GM19324 (cell line): ENCODE data around the gene HSPA6.
"Not testable (repeated sequence)": the region's sequence is repeated elsewhere in the genome, so short reads cannot be mapped to it uniquely, and the experiment has no call there.

ENCODE experiments used
- ATAC-seq: cut with Tn5 transposase; IDR thresholded peaks from one replicate; pipeline ENCODE4 v1.9.1; 2021; ENCODE audit warnings: mild to moderate bottlenecking, moderate library complexity; ENCODE audit not compliant: unreplicated experiment, low FRiP score

Gene HSPA6

DNA sequence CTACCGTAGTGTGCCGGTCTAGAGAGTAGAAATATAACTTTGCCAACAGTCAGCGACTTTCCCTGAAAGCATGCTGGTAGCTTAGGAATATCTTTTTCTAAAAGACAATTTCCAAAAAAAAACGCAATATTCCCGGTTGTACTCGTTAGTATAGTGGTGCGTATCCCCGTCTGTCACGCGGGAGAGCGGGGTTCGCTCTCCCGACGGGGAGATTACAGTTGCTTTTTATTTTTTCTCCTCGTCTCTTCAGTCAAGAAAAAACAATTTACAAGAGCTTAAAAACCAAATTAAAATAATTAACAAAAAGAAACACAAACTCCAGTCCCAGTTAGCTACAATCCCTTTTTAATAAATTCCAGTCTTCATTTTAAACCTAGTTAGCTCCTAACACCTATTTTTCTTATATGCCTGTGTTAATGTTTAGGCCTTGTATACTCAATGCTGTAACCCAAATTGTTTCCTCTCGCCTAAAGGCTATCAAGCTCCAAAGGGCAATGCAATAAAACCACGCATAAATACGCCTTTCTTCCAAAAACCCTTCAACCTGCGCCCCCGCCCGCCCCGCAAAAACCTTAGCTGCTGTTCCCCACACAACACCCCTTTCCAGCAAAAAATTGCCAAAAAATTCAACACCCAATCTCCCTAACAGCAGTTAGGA is 7.8 kb downstream of the HSPA6 start:
- ATAC-seq, result no peak

DNA sequence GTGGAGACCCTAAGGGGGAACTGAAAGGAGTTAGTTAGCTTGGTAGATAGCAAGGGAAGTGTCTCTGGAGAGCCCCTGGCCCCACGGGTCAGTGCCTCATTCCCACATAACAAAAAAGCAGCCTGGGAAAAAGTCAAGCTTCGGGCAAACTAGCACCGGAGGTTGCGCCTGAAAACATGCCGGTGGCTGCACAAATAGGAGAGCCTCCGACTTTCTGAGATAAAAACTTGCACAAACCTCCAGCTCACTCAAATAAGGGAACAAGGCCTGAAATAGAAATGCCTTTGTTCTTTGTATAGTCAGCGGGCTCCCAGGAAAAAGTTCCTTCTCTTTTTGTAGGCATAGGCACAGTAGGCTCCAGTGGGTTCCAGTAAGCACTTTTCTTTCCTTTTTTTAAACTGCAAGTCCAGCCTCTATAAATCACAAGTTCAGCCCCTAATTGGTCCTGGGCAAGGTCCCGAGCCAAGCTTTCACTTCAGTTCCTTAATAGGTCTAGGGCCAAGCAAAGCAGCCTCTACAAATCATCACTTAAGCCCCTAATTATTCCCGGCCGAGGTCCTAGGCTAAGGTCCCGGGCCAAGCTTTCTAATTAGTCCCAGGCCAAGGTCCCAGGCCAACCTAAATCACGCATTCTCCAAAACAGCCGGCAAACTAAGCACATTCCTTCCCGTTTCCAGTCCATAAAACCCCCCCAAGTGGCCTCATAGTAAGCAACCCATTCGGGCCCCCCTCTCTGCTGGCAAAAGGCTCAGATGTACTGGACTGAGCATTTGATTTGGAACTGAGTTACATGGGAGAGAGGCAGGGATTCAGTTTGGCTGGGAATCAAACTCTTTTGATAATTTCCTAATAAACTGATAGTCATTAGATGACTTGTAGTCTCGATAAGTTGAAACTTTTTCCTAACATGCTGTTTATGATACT is 8.6 kb downstream of the HSPA6 start:
- ATAC-seq, result not testable (repeated sequence)

DNA sequence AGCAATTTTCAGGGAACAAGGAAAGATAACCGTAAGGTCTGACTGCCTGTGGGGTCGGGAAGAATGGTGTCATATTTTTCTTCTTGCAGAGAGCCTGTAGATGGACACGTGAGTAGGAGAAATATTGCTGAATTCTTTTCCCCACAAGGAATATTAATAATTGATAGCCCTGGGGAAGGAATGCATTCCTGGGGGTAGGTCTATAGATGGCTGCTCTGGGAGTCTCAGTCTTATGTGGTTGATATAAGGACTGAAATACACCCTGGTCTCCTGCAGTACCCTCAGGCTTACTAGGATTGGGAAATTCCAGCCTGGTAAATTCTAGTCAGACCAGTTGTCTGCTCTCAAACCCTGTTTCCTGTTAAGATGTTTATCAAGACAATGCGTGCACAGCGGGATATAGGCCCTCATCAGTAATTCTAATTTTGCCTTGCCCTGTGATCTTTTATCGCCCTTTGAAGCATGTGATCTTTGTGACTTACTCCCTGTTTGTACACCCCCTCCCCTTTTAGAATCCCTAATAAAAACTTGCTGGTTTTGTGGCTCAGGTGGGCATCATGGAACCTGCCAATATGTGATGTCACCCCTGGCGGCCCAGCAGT is 12.8 kb downstream of the HSPA6 start:
- not testable (repeated sequence) for ATAC-seq

DNA sequence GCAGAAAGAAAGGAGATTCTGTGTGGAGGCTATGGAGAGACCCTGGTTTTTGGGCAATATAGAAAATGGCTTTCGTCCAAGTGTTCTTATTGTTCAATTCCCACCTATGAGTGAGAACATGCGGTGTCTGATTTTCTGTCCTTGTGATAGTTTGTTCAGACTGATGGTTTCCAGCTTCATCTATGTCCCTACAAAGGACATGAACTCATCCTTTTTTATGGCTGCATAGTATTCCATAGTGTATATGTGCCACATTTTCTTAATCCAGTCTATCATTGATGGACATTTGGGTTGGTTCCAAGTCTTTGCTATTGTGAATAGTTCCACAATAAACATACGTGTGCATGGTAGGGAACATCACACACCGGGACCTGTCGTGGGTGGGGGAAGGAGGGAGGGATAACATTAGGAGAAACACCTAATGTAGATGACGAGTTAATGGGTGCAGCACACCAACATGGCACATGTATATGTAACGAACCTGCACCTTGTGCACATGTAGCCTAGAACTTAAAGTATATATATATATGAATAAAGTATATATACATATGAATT is 14.7 kb downstream of the HSPA6 start:
- ATAC-seq, result not testable (repeated sequence)

DNA sequence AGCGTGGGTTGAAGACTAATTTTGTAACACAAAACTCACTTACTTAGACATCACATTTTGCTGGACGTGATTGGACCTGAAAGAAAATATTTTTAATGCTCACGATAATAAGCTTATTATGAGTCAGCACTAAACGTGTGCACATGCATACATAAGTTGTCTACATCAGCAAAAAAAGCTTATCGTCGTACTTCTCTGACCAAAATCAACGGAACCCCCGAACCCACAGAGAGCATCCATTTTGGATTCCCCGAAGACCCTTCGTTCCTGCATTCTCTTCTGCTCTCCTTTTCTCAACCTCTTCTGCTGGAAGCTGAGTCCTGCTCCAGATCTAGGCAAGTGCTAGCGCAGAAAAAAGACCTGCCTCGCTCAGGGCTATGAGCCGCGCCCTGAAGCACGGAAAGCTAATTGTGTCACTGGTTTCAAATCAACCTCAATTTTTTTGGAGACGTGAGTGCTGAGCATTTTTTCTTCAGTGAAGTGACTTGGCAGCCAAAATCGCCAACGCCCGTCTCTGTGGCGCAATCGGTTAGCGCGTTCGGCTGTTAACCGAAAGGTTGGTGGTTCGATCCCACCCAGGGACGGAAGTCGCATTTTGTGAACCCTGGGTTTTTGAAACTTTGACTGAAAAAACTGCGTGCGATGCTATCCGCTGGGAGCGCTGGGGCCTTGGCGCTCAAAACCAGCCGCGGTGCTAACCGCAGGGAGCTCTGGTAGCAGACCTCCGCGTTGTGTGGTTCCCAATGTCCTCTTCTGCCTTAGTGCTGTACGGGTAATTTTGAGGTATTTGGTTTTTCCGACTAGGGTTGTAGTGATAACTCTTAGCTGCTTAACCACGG is 15.6 kb downstream of the HSPA6 start:
- peak; percentile 68 for ATAC-seq

DNA sequence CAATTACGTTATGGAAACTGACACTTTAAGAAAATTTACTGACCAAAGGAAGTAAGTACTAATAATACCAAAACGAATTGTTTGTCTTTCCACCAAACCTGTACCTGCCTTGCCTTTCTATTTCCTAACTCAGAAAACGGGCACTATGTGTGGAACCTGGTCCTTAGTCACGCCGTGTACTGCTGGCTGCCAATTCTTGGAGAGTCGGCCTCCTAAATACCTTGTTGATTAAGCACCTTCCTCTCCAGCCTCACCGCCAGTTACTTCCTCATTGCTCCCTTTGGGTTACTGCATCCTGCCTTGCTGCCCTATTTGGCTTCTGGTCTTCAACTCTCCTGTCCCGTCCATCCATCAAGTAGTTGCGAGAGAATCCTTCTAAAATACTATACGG is 16.2 kb downstream of the HSPA6 start:
- not testable (repeated sequence) for ATAC-seq

DNA sequence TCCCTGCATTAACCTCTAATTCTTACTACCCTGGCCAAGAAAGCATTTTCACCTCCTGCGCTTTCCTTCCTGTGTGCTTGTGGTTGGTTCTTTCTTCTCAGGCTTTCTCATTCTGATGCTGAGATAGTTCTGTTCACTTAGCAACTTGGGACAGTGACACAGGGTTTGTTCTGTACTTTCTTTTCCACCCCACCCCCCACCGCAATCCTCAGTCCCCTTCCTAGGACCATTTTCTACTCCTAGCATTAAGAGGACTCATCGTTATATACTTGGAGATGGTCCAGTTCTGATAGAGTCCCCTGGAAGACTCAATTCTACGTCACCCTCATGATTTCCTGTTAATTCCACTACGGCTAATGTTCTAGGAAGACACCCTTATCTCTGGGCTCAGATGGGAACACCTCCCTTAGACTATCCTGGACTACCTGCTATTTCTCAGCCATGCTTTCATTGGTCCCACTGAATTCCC is 17.8 kb downstream of the HSPA6 start:
- not testable (repeated sequence) for ATAC-seq

DNA sequence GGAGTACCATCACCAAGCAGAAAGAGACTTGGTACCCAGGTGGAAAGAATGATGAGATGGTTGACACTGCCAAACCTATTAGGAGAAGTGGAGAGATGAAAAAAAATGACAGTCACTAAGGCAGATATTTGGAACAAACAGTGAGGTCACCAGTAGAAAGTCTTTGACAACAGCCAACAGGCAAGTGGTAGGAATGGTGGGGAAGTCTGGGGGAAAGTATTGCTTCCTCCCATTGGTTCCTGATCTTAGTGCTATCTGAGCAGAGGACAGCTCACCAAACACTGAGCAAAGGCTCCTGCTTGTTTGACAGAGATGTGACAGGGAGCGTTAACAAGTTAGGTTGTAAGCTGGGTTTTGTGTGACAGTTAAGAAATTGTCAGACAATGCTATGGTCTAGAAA is 18.8 kb downstream of the HSPA6 start:
- ATAC-seq, result not testable (repeated sequence)

DNA sequence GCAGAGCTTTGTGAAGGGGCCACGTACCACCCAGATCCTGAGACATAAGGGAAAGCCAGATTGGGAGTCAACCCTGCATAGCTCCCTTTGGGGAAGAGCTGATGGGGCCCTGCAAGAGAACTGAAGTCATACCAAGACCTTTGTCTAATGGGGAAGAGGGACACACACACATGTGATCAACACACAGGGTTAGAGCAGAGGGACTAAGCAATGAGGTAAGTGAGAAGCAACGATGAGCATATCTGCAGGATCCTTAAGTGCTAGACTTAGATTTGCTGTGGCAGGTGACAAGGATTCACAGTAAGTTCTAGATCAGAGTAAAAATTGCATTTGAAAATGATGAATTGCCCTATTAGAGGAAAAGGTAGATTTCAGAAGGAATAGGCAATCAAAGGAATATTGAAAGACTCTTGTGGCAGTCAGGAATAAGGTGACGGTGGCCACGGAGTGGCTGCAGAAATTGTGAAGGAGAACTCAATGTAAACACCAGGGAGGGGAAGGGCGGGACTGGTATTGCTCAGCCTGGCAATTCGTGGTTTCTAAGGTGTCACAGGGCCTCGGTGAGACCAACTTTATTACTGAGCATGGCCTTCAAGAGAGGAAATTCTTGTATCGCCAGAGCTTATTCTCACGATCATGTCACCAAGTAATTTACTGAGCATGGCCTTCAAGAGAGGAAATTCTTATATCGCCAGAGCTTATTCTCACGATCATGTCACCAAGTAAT is 20.8 kb downstream of the HSPA6 start:
- ATAC-seq, result not testable (repeated sequence)

DNA sequence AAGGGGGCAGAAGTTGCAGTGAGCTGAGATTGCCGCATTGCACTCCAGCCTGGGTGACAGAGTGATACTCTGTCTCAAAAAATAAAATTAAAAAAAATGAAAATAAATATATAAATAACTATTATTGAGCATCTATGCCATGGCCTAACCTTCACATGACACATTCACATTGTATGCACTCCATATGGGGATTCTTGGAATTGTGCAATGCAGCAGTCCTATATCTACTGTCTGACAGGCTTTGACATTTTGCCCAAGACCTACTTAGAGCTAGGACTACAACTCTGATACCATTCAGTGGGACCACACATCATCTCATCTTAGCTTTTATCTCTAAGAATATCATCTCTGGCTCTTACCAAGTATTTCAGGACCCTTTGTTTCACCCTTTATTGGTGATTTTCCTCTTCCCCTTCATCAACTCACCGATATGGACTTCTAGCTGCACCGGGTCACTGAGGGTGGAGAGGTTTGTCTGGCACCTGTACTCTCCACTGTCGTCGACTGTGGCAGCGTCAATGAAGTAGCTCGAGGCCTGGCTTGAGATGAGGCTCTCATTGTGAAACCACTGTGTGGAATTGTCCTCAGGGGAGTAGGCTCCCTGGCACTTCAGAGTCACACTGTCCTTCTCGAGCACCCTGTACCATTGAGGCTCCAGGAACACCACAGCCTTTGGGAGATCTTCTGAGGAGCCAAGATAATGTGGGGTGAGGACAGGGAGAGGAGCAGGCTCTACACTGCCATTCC is 23.8 kb downstream of the HSPA6 start:
- not testable (repeated sequence) for ATAC-seq

DNA sequence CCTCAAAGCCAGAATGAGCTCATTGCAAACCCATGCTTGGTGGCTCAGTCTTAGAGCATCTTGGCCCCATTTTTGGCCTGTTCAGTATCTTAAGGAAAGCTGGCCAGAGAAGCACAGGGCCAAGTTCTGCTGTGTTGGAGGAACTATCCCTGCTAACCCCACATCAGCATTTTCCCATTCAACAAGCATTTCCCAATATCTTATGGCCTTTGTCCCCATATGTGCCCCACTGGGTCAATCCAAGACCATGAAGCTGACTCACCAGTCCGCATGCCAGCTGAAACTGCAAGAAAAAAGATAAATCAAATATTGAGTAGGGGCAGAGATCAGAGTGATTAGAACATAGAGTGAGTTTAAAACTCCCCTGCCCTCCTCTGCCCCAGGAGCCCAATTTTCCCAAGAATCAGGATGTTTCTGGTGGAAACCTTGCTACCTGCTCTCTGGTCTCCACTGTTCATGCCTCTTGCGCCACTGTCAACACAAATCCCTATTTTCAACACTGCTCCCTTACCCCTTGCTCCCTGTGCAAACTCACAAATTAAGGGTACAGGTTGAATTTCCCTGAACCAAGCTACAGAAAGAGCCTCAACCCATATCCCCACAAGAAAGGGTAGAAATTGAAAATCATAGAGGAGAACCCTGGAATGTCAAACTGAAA is 24.5 kb downstream of the HSPA6 start:
- not testable (repeated sequence) for ATAC-seq

DNA sequence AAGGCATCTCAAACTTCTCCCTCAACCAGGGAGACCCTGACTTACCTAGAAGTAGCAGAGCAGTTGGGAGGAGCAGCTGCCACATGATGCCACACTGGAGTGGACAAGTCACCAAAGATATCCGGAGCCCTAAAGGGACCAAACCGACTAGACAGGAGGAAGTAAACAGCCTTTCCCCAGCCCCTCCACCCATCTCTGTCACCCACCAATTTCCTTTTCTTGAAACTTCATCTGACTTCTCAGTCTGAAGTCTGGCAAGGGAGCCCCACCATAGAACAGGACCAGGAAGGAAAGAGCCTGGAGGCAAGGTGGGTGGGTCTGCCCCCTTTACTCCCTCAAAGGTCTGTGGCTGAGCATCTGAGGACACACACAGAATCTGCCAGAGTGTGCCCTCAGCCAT is 25.3 kb downstream of the HSPA6 start, which contains the start of gene FCGR3A:
Gene FCGR3A, minus strand, starts transcription at position 167 of the 400 bp plus-strand sequence. Its CDS starts 82 bp downstream, at position 85.
- ATAC-seq, result no peak

DNA sequence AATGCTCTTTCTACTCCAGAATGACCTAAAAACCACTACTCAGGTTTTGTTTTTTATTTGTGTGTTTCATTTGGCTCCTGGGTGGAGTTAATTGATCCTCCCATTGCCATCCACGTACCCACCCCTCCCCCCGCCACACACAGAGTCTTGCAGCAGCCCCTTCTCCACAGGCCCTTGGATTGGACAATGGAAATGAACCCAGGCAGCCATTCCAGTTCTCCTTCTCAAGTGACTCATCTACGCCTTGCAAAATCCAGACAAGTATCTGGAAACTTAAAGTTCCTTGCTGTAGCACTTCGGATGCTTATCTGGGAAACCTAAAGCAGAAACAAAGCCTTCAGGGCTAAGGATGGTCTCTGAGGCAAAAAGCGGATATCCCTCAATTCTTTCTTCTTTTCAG is 26.6 kb downstream of the HSPA6 start:
- ATAC-seq, result not testable (repeated sequence)

DNA sequence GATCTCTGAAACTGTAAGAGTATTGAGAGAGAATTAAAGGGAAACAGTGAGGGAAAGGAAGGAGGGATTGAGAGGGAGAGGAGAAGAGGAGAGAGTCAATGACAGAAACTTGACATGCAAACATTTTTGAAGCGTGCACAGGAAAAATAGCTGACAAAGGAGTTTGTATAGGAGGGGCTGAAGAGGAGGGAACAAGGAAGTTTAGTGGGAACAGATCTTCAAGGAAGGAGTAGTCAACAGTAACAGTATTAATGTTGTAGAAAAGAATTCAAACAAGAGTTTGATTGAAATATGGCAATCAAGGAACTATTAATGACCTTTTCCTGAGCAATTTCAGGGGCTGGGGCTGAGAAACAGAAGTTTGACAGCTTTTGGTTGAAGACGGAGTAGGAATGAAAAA is 29.3 kb downstream of the HSPA6 start:
- ATAC-seq, result not testable (repeated sequence)

DNA sequence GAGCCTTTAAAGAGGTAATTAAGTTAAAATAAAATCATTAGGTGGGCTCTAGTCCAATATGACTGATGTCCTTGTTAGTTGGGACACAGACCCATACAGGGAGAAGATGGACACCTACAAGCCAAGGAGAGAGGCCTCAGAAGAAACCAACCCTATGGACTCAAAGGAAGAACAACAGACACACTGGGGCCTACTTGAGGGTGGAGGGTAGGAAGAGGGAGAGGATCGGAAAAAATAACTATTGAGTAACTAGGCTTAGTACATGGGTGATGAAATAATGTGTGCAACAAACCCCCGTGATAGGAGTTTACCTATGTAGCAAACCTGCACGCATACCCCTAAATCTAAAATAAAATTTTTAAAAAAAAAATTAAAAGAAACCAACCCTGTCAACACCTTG is 30.0 kb downstream of the HSPA6 start:
- not testable (repeated sequence) for ATAC-seq

DNA sequence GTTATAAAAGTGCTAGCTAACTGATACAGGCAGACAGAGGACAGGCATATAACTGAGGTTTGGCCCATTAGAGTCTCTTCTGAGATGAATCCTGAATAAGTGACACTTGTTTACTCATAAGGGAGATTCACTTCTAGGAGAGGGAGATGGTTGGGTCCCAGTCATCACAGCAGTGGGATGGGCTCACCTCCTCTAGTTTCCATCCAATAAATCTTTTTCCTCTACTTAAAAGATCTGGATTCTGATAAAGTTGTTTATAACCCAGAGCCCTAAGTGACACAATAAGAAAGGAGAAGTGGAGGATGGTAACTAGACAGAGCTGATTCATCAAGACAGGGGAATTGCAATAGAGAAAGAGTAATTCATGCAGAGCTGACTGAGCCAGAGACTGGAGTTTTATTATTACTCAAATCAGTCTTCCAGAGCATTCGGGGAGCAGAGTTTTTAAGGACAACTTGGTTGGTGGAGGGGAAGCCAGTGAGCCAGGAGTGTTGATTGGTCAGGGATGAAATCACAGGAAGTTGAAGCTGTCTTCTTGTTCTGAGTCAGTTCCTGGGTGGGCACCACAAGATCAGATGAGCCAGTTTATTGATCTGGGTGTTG is 30.6 kb downstream of the HSPA6 start:
- not testable (repeated sequence) for ATAC-seq

DNA sequence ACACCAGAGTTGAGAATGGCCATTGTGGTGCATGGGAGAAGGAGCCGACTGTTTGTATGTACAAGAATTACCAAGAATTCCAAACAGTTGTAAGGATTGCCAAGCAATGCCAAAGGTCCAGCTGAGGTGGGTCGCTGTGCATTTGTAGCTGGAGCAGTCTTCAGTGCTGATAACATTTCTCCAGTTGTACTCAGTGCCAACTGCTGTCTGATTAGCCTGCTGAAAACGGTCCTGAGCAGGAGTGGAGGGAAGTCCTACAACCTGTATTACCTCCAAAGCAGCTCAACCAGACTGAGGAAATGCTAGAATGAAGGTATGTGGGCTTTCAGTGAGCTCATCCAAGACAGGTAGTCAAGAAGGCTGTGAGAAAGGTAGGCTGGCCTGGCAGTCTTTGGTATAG is 31.8 kb downstream of the HSPA6 start:
- ATAC-seq, result not testable (repeated sequence)

DNA sequence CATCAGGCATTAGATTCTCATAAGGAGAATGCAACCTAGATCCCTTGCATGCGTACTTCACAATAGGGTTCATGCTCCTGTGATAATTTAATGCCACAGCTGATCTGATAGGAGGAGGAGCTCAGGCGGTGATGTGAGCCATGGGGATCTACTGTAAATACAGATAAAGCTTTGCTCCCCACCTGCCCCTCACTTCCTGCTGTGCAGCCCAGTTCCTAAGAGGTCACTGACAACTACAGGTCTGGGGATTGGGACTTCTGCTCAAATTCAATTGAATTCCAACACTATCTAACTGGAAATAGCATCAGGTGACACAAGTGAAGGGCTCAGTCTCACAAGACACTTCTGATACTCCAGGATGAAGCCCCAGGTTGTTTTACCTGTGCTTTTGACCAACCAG is 32.6 kb downstream of the HSPA6 start:
- not testable (repeated sequence) for ATAC-seq
